ENCODE data around the gene GRM1.

The GRM1 gene

GRCh38 chr6:146305092-146305491, 276.2 kb downstream of the GRM1 start:
- DNase-seq (no peak), ATAC-seq (replicated peaks) (no peak)
- H3K9me3 Mint-ChIP-seq = peaks cover 0 to 5% of the 10 kb centered on the region in 2 donors
- H3K27ac Mint-ChIP-seq = no peak overlapping the region
- H3K4me1 Mint-ChIP-seq (ENCODE audit: low read depth in 2 of 2) = no peaks in the 10 kb centered on the region
- H3K36me3 Mint-ChIP-seq (ENCODE audit: insufficient read depth) = peaks cover 4% of the 10 kb centered on the region
- H3K4me3 Mint-ChIP-seq = no peak overlapping the region
- no peaks in the 10 kb centered on the region for H3K27me3 Mint-ChIP-seq

- H3K4me3 Mint-ChIP-seq = no peak overlapping the region
- H3K27ac Mint-ChIP-seq = no peak overlapping the region
- H3K9me3 Mint-ChIP-seq = peaks cover 0 to 5% of the 10 kb centered on the region in 2 donors
- ATAC-seq (replicated peaks) (no peak), DNase-seq (no peak)
- H3K4me1 Mint-ChIP-seq (ENCODE audit: low read depth in 2 of 2) = no peaks in the 10 kb centered on the region
- H3K27me3 Mint-ChIP-seq = no peaks in the 10 kb centered on the region
- no peaks in the 10 kb centered on the region for H3K36me3 Mint-ChIP-seq (ENCODE audit: insufficient read depth)
Observed at GRCh38 chr6:146305951-146306350, 277.1 kb downstream of the GRM1 start.

- no peaks in the 10 kb centered on the region for H3K4me1 Mint-ChIP-seq (ENCODE audit: low read depth in 2 of 2)
Observed at GRCh38 chr6:146310628-146311027, 281.8 kb downstream of the GRM1 start.

GRCh38 chr6:146311079-146311478, 282.2 kb downstream of the GRM1 start:
- no peaks in the 10 kb centered on the region for H3K36me3 Mint-ChIP-seq (ENCODE audit: insufficient read depth)
- no peaks in the 10 kb centered on the region for H3K4me1 Mint-ChIP-seq (ENCODE audit: low read depth in 2 of 2)
- no peaks in the 10 kb centered on the region for H3K9me3 Mint-ChIP-seq
- DNase-seq = no peak
- no peak overlapping the region for H3K4me3 Mint-ChIP-seq
- no peak for ATAC-seq (replicated peaks)
- H3K27me3 Mint-ChIP-seq = no peaks in the 10 kb centered on the region
- no peak overlapping the region for H3K27ac Mint-ChIP-seq

More at GRCh38 chr6:146310628-146311027, 281.8 kb downstream of the GRM1 start:
- Mint-ChIP-seq H3K36me3 (ENCODE audit: insufficient read depth) (no peaks in the 10 kb centered on the region), H3K9me3 (no peaks in the 10 kb centered on the region), H3K4me3 (no peak overlapping the region), H3K27me3 (no peaks in the 10 kb centered on the region), H3K27ac (no peak overlapping the region)
- no peak for ATAC-seq (replicated peaks)
- no peak for DNase-seq

GRCh38 chr6:146312608-146313007, 283.7 kb downstream of the GRM1 start:
- Mint-ChIP-seq H3K9me3 (no peaks in the 10 kb centered on the region), H3K27me3 (no peaks in the 10 kb centered on the region), H3K27ac (no peak overlapping the region), H3K36me3 (ENCODE audit: insufficient read depth) (no peaks in the 10 kb centered on the region), H3K4me3 (no peak overlapping the region), H3K4me1 (ENCODE audit: low read depth in 2 of 2) (no peaks in the 10 kb centered on the region)
- DNase-seq (no peak), ATAC-seq (replicated peaks) (no peak)

GRCh38 chr6:146315381-146316174, 286.7 kb downstream of the GRM1 start:
- no peak for ATAC-seq (replicated peaks)

GRCh38 chr6:146316175-146316495, 287.3 kb downstream of the GRM1 start:
- H3K27me3 Mint-ChIP-seq = no peaks in the 10 kb centered on the region
- no peaks in the 10 kb centered on the region for H3K4me1 Mint-ChIP-seq (ENCODE audit: low read depth in 2 of 2)
- DNase-seq (no peak), ATAC-seq (replicated peaks) (no peak)
- peaks cover 0 to 7% of the 10 kb centered on the region in 2 donors for H3K9me3 Mint-ChIP-seq
- H3K36me3 Mint-ChIP-seq (ENCODE audit: insufficient read depth) = no peaks in the 10 kb centered on the region
- H3K4me3 Mint-ChIP-seq = no peak overlapping the region
- no peak overlapping the region for H3K27ac Mint-ChIP-seq

More at GRCh38 chr6:146315381-146316174, 286.7 kb downstream of the GRM1 start:
- no peaks in the 10 kb centered on the region for H3K27me3 Mint-ChIP-seq
- H3K4me3 Mint-ChIP-seq = no peak overlapping the region
- peaks cover 0 to 2% of the 10 kb centered on the region in 2 donors for H3K9me3 Mint-ChIP-seq
- no peak overlapping the region for H3K27ac Mint-ChIP-seq
- no peaks in the 10 kb centered on the region for H3K36me3 Mint-ChIP-seq (ENCODE audit: insufficient read depth)
- no peaks in the 10 kb centered on the region for H3K4me1 Mint-ChIP-seq (ENCODE audit: low read depth in 2 of 2)
- no peak for DNase-seq

GRCh38 chr6:146331013-146331412, 302.2 kb downstream of the GRM1 start:
- no peaks in the 10 kb centered on the region for H3K36me3 Mint-ChIP-seq (ENCODE audit: insufficient read depth)
- H3K27me3 Mint-ChIP-seq = no peaks in the 10 kb centered on the region
- DNase-seq = no peak
- H3K9me3 Mint-ChIP-seq = peaks cover 5 to 7% of the 10 kb centered on the region in 2 donors
- no peak overlapping the region for H3K4me3 Mint-ChIP-seq
- H3K27ac Mint-ChIP-seq = no peak overlapping the region
- ATAC-seq (replicated peaks) = no peak
- H3K4me1 Mint-ChIP-seq (ENCODE audit: low read depth in 2 of 2) = no peaks in the 10 kb centered on the region

- Mint-ChIP-seq H3K9me3 (peaks cover 2 to 13% of the 10 kb centered on the region in 2 donors), H3K27ac (no peak overlapping the region), H3K27me3 (no peaks in the 10 kb centered on the region), H3K4me1 (ENCODE audit: low read depth in 2 of 2) (no peaks in the 10 kb centered on the region), H3K4me3 (no peak overlapping the region), H3K36me3 (ENCODE audit: insufficient read depth) (no peaks in the 10 kb centered on the region)
- no peak for ATAC-seq (replicated peaks)
- no peak for DNase-seq
Observed at GRCh38 chr6:146335336-146335735, 306.5 kb downstream of the GRM1 start.

- Mint-ChIP-seq H3K4me1 (ENCODE audit: low read depth in 2 of 2) (no peaks in the 10 kb centered on the region), H3K27me3 (no peaks in the 10 kb centered on the region), H3K4me3 (no peak overlapping the region), H3K36me3 (ENCODE audit: insufficient read depth) (no peaks in the 10 kb centered on the region), H3K27ac (no peak overlapping the region), H3K9me3 (peaks cover 0 to 6% of the 10 kb centered on the region in 2 donors)
- ATAC-seq (replicated peaks) (no peak), DNase-seq (no peak)
Observed at GRCh38 chr6:146336191-146336590, 307.3 kb downstream of the GRM1 start.

- DNase-seq (no peak), ATAC-seq (replicated peaks) (no peak)
- H3K36me3 Mint-ChIP-seq (ENCODE audit: insufficient read depth) = no peaks in the 10 kb centered on the region
- H3K9me3 Mint-ChIP-seq = peaks cover 0 to 6% of the 10 kb centered on the region in 2 donors
- no peak overlapping the region for H3K4me3 Mint-ChIP-seq
- no peaks in the 10 kb centered on the region for H3K27me3 Mint-ChIP-seq
- H3K4me1 Mint-ChIP-seq (ENCODE audit: low read depth in 2 of 2) = no peaks in the 10 kb centered on the region
- no peak overlapping the region for H3K27ac Mint-ChIP-seq
Observed at GRCh38 chr6:146337376-146337775, 308.5 kb downstream of the GRM1 start.

- no peak overlapping the region for H3K27ac Mint-ChIP-seq
- H3K4me3 Mint-ChIP-seq = no peak overlapping the region
- no peaks in the 10 kb centered on the region for H3K27me3 Mint-ChIP-seq
- no peaks in the 10 kb centered on the region for H3K4me1 Mint-ChIP-seq (ENCODE audit: low read depth in 2 of 2)
- no peak for ATAC-seq (replicated peaks)
- H3K36me3 Mint-ChIP-seq (ENCODE audit: insufficient read depth) = no peaks in the 10 kb centered on the region
- peaks cover 0 to 6% of the 10 kb centered on the region in 2 donors for H3K9me3 Mint-ChIP-seq
- no peak for DNase-seq
Observed at GRCh38 chr6:146339716-146340115, 310.9 kb downstream of the GRM1 start.

GRCh38 chr6:146341493-146342230, 312.8 kb downstream of the GRM1 start:
- Mint-ChIP-seq H3K27me3 (no peaks in the 10 kb centered on the region), H3K27ac (no peak overlapping the region), H3K4me1 (ENCODE audit: low read depth in 2 of 2) (no peaks in the 10 kb centered on the region), H3K4me3 (no peak overlapping the region), H3K36me3 (ENCODE audit: insufficient read depth) (no peaks in the 10 kb centered on the region), H3K9me3 (peaks cover 0 to 5% of the 10 kb centered on the region in 2 donors)
- DNase-seq (no peak), ATAC-seq (replicated peaks) (no peak)

- H3K4me1 Mint-ChIP-seq (ENCODE audit: low read depth in 2 of 2) = no peaks in the 10 kb centered on the region
- no peak overlapping the region for H3K27ac Mint-ChIP-seq
- no peak for ATAC-seq (replicated peaks)
- H3K9me3 Mint-ChIP-seq = no peaks in the 10 kb centered on the region
- H3K27me3 Mint-ChIP-seq = no peaks in the 10 kb centered on the region
- no peak for DNase-seq
- H3K4me3 Mint-ChIP-seq = no peak overlapping the region
- H3K36me3 Mint-ChIP-seq (ENCODE audit: insufficient read depth) = no peaks in the 10 kb centered on the region
Observed at GRCh38 chr6:146345598-146345997, 316.7 kb downstream of the GRM1 start.
